KBM-7 (cell line): ENCODE measurements around the gene JARID2.
"Not testable (repeated sequence)": the region's sequence is repeated elsewhere in the genome, so short reads cannot be mapped to it uniquely, and the experiment has no call there.

ENCODE experiments used
- DNase-seq: peaks from one replicate; pipeline ENCODE4 v3.0.0-alpha.2; 2015
- in situ Hi-C: fragments of 300-500 bp; cut with MboI; formaldehyde crosslinking; loops from 2 replicates; pipeline ENCODE4 v1.14.3; 2020; ENCODE audit warnings: low sequenced_read_pairs, low pct_unique_long_range_greater_than_20kb, mixed read lengths

Gene JARID2

GRCh38 chr6:15282334-15282733 is 36.5 kb downstream of the JARID2 start:
- in situ Hi-C loops = no loop called here
- DNase-seq = no peak

GRCh38 chr6:15283986-15284361 is 38.1 kb downstream of the JARID2 start:
- in situ Hi-C loops = no loop called here

GRCh38 chr6:15284743-15285142 is 38.9 kb downstream of the JARID2 start:
- in situ Hi-C loops = no loop called here
- no peak for DNase-seq

More at GRCh38 chr6:15283986-15284361, 38.1 kb downstream of the JARID2 start:
- no peak for DNase-seq

- in situ Hi-C loops = no loop called here
- no peak for DNase-seq
Measured at GRCh38 chr6:15285682-15286294, 39.9 kb downstream of the JARID2 start.

- in situ Hi-C loops = no loop called here
- DNase-seq = peak; percentile 76
Measured at GRCh38 chr6:15287670-15288375, 42.0 kb downstream of the JARID2 start.

- in situ Hi-C loops = no loop called here
- no peak for DNase-seq
Measured at GRCh38 chr6:15288856-15289255, 43.0 kb downstream of the JARID2 start.

GRCh38 chr6:15289456-15289855 is 43.6 kb downstream of the JARID2 start:
- in situ Hi-C loops, DNase-seq: not testable (repeated sequence)

- in situ Hi-C loops = no loop called here
- no peak for DNase-seq
Measured at GRCh38 chr6:15290067-15290680, 44.3 kb downstream of the JARID2 start.

- DNase-seq = no peak
- in situ Hi-C loops = no loop called here
Measured at GRCh38 chr6:15290962-15291704, 45.3 kb downstream of the JARID2 start.

- in situ Hi-C loops = no loop called here
- DNase-seq = no peak
Measured at GRCh38 chr6:15292721-15293302, 46.9 kb downstream of the JARID2 start.

GRCh38 chr6:15293674-15294073 is 47.8 kb downstream of the JARID2 start:
- in situ Hi-C loops = no loop called here
- no peak for DNase-seq

GRCh38 chr6:15294504-15294903 is 48.6 kb downstream of the JARID2 start:
- DNase-seq = no peak
- in situ Hi-C loops = no loop called here

- no peak for DNase-seq
- in situ Hi-C loops = no loop called here
Measured at GRCh38 chr6:15296249-15296648, 50.4 kb downstream of the JARID2 start.

- in situ Hi-C loops = no loop called here
- peak; percentile 58 for DNase-seq
Measured at GRCh38 chr6:15296735-15297134, 50.9 kb downstream of the JARID2 start.

GRCh38 chr6:15297167-15297566 is 51.3 kb downstream of the JARID2 start:
- DNase-seq, in situ Hi-C loops: not testable (repeated sequence)

GRCh38 chr6:15297895-15298590 is 52.2 kb downstream of the JARID2 start:
- in situ Hi-C loops = no loop called here

GRCh38 chr6:15299430-15300131 is 53.7 kb downstream of the JARID2 start:
- in situ Hi-C loops = no loop called here
- DNase-seq = peak; percentile 98

More at GRCh38 chr6:15297895-15298590, 52.2 kb downstream of the JARID2 start:
- DNase-seq = no peak
